Measurements from ENCODE around the gene USH2A. TPM values are rescaled to one million over a fixed set of nuclear protein-coding genes. Genes with fewer than 3 reads are reported as not detected.

USH2A gene
- polyA plus RNA-seq, 1 donor from 2014 or later = not detected

DNA sequence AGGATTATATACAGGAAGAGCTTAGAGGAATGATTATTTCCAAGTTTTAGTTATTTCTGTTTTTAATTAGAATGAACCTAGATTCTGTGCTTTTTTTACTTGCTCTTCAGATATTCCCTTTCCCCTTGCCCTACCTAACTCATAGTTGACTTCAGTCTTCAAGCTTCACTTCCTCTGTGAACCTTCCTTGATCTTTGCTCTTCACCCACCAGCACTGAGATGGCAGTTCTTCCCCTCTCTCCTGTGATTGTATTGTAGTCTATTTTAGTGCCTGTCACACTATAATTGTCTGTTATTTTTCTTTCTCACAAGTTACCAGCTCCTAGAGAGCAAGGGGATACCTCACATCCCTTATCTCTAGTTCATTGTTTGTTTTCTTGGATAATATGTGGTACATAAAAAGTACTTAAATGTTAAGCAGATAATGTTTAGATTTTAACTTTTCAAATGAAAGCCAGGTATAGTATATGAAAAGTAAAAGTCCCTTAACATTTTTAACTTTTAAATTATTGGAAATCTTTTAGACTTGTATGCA lies 822.9 kb downstream of the USH2A start:
- Mint-ChIP-seq H3K36me3 (peaks cover 2% of the 10 kb centered on the region), H3K4me1 (no peaks in the 10 kb centered on the region), H3K27me3 (no peaks in the 10 kb centered on the region), H3K9me3 (no peaks in the 10 kb centered on the region), H3K27ac (no peak overlapping the region), H3K4me3 (no peak overlapping the region)

GRCh38 chr1:215599418-215600074 lies 823.7 kb downstream of the USH2A start:
- Mint-ChIP-seq H3K4me3 (no peak overlapping the region), H3K9me3 (no peaks in the 10 kb centered on the region), H3K4me1 (no peaks in the 10 kb centered on the region), H3K27ac (no peak overlapping the region), H3K36me3 (peaks cover 2% of the 10 kb centered on the region), H3K27me3 (no peaks in the 10 kb centered on the region)

- H3K27me3 Mint-ChIP-seq = no peaks in the 10 kb centered on the region
- H3K27ac Mint-ChIP-seq = no peak overlapping the region
- H3K4me3 Mint-ChIP-seq = no peak overlapping the region
- H3K9me3 Mint-ChIP-seq = no peaks in the 10 kb centered on the region
- H3K36me3 Mint-ChIP-seq = peaks cover 2% of the 10 kb centered on the region
- no peaks in the 10 kb centered on the region for H3K4me1 Mint-ChIP-seq
Observed at GRCh38 chr1:215597961-215598360, 825.3 kb downstream of the USH2A start.

DNA sequence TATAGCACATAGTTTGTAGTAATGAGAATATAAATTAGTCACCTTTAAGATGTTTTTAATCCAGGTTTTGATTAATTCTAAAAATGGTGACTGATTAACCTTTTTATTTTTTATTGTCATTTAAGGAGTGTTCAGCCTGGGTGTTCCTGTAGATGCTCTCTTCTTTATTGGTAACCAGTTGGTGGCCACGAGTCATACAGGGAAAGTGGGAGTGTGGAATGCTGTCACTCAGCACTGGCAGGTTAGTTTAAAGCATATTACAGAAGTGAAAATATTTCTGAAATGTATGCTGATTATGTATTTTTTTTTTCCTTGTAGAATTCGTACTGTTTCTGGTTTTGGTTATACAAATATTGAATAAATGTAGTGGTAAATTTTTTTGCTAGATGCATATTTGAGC lies 828.0 kb downstream of the USH2A start:
- no peak overlapping the region for H3K4me3 Mint-ChIP-seq
- no peaks in the 10 kb centered on the region for H3K27me3 Mint-ChIP-seq
- peaks cover 0 to 8% (median 0%) of the 10 kb centered on the region in 3 donors for H3K9me3 Mint-ChIP-seq
- no peak overlapping the region for H3K27ac Mint-ChIP-seq
- H3K36me3 Mint-ChIP-seq = peaks cover 2% of the 10 kb centered on the region
- H3K4me1 Mint-ChIP-seq = no peaks in the 10 kb centered on the region

DNA sequence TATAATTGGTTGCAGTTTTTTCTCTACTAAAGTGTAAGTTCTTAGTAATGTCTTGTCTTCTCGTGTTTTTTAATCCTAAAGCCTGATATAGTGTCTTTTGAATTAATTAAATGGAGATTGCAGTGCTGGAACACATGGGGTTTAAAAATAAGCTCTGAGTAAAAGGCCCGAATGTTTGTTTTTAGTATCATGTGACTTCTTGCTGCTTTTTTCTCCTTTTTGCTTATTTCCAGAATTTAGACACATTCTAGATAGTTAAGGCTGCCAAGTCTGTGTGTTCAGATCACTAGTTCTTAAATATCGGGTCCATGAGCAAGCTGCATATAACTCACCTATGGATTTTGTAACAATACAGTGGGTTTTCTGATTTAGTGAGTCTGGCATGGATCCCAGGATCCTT lies 828.6 kb downstream of the USH2A start:
- peaks cover 0 to 8% (median 0%) of the 10 kb centered on the region in 3 donors for H3K9me3 Mint-ChIP-seq
- no peak overlapping the region for H3K4me3 Mint-ChIP-seq
- H3K27me3 Mint-ChIP-seq = no peaks in the 10 kb centered on the region
- peaks cover 2% of the 10 kb centered on the region for H3K36me3 Mint-ChIP-seq
- no peaks in the 10 kb centered on the region for H3K4me1 Mint-ChIP-seq
- H3K27ac Mint-ChIP-seq = no peak overlapping the region

DNA sequence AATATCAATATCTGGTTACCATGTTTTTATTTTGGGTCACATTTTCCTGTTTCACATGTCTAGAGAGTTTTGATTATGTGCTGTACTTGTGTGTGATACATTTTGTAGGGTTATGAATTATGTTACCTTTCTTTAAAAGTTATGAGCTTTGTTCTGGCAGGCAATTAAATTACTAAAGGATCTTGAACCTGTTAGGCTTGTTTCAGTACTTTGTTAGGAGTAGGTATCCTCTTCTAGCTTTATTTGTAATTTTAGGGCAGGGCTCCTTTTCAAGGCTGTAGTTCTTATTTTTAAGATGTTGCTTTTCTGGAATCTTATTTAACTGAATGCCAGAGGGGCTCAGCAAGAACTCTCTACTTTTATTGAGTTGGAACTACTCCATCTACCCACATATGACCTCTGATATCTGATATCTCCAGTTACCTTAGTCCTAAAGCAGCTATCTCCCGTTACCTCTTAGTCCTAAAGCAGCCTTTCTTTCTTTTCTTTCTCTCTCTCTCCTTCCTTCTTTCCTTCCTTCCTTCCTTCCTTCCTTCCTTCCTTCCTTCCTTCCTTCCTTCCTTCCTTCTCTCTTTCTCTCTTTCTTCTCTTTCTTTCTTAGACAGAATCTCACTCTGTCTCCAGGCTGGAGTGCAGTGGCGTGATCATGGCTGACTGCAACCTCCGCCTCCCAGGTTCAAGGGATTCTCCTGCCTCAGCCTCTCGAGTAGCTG lies 832.3 kb downstream of the USH2A start:
- H3K4me1 Mint-ChIP-seq = no peaks in the 10 kb centered on the region
- H3K36me3 Mint-ChIP-seq = no peaks in the 10 kb centered on the region
- H3K27ac Mint-ChIP-seq = no peak overlapping the region
- peaks cover 0 to 8% (median 0%) of the 10 kb centered on the region in 3 donors for H3K9me3 Mint-ChIP-seq
- no peaks in the 10 kb centered on the region for H3K27me3 Mint-ChIP-seq
- H3K4me3 Mint-ChIP-seq = no peak overlapping the region

DNA sequence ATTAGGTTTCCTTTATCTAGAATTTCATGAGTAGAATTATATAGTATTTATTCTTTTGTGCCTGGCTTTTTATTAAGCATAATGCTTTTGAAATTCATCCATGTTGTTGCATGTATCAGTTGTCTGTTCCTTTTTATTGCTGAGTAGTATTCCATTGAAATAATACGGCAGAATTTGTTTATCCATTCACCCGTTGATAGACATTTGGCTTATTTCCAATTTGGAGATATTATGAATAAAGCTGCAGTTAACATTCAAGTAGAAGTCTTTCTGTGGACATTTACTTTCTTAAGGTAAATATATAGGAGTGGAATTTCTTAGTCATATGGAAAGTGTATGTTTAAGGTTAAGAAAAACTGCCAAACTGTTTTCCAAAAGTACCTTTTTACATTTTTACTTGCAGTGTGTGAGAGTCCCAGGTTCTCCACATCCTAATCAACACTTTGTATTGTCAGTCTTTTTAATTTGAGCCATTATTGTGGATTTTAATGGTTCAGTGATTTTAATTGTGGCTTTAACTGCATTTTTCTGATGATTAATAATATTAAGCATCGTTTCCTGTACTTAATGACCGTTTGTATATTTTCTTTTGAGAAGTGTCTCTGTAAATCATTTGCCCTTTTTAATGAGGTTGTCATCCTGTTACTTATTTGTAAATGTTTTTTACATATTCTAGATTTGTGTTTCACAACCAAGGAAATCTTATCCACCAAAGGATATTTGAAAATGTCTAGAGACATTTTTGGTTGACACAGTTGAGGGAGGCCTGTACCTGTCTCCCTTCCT lies 833.4 kb downstream of the USH2A start:
- H3K27ac Mint-ChIP-seq = no peak overlapping the region
- H3K36me3 Mint-ChIP-seq = no peaks in the 10 kb centered on the region
- H3K27me3 Mint-ChIP-seq = no peaks in the 10 kb centered on the region
- H3K4me1 Mint-ChIP-seq = no peaks in the 10 kb centered on the region
- no peak overlapping the region for H3K4me3 Mint-ChIP-seq
- H3K9me3 Mint-ChIP-seq = peaks cover 3 to 10% (median 4%) of the 10 kb centered on the region in 3 donors

GRCh38 chr1:215584389-215584788 lies 838.9 kb downstream of the USH2A start:
- Mint-ChIP-seq H3K9me3 (peaks cover 2 to 5% (median 4%) of the 10 kb centered on the region in 3 donors), H3K27ac (no peak overlapping the region), H3K4me3 (no peak overlapping the region), H3K36me3 (no peaks in the 10 kb centered on the region), H3K27me3 (no peaks in the 10 kb centered on the region), H3K4me1 (peaks cover 0 to 2% (median 0%) of the 10 kb centered on the region in 3 donors)

GRCh38 chr1:215583185-215583749 lies 840.0 kb downstream of the USH2A start:
- H3K9me3 Mint-ChIP-seq = peaks cover 2 to 5% (median 4%) of the 10 kb centered on the region in 3 donors
- H3K27me3 Mint-ChIP-seq = no peaks in the 10 kb centered on the region
- no peak overlapping the region for H3K27ac Mint-ChIP-seq
- peaks cover 0 to 2% (median 0%) of the 10 kb centered on the region in 3 donors for H3K4me1 Mint-ChIP-seq
- no peak overlapping the region for H3K4me3 Mint-ChIP-seq
- H3K36me3 Mint-ChIP-seq = peaks cover 3% of the 10 kb centered on the region

DNA sequence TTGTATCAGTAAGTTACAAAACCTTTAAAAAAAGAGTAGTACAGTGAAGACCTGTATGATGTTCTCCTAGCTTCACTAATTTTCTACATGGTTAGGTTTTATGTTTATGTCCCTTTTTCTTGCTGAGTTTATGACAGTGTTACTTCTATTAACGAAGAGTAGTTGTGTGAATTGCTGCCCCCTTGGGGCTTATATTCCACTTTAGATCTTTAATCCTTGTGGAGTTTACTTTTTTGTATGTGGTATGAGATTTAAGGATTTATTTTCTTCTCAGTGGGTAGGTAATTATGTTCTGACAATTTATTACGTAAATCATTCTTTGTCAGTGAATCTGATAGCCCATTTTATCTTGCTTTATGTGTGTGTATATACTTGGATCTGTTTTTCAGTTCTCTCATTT lies 841.4 kb downstream of the USH2A start:
- Mint-ChIP-seq H3K4me1 (peaks cover 0 to 2% (median 0%) of the 10 kb centered on the region in 3 donors), H3K4me3 (no peak overlapping the region), H3K9me3 (peaks cover 2 to 5% (median 4%) of the 10 kb centered on the region in 3 donors), H3K27me3 (no peaks in the 10 kb centered on the region), H3K27ac (no peak overlapping the region), H3K36me3 (peaks cover 3% of the 10 kb centered on the region)
